SK-N-SH treated with all-trans-retinoic acid at 6 μM for 48 hours (cell line): ENCODE measurements around the gene AGBL3.

ENCODE experiments used
- ATAC-seq: fragments of 200-7000 bp; cut with Tn5 transposase; 3 replicates; pipeline ENCODE4 v1.9.1; 2020; ENCODE audit warnings: mild to moderate bottlenecking, moderate library complexity
- ARNTL ChIP-seq: fragments of 450-650 bp; formaldehyde crosslinking; IDR thresholded peaks from 2 replicates; pipeline ENCODE4 v1.5.0; 2020; ENCODE audit warnings: low read depth, mild to moderate bottlenecking, moderate library complexity, borderline replicate concordance
- BACH2 ChIP-seq: fragments of 250-450 bp; sonication (Bioruptor Pico); IDR thresholded peaks from 2 replicates; pipeline ENCODE4 v1.9.0; 2021; ENCODE audit warnings: mild to moderate bottlenecking, borderline replicate concordance
- CREB5 ChIP-seq: fragments of 250-450 bp; sonication (Bioruptor Pico); IDR thresholded peaks from 2 replicates; pipeline ENCODE4 v1.5.1; 2020; ENCODE audit warnings: low read depth, mild to moderate bottlenecking, moderate library complexity
- CSDC2 ChIP-seq: fragments of 250-450 bp; sonication (Bioruptor Pico); IDR thresholded peaks from 2 replicates; pipeline ENCODE4 v1.5.0; 2020; ENCODE audit warnings: mild to moderate bottlenecking, moderate library complexity
- CSRNP3 ChIP-seq: fragments of 250-450 bp; sonication (Bioruptor Pico); IDR thresholded peaks from 2 replicates; pipeline ENCODE4 v1.5.1; 2021; ENCODE audit warnings: mild to moderate bottlenecking, moderate library complexity
- ESRRG ChIP-seq: fragments of 250-450 bp; sonication (Bioruptor Pico); IDR thresholded peaks from 2 replicates; pipeline ENCODE4 v1.6.1; 2021; ENCODE audit warnings: mild to moderate bottlenecking
- GLIS3 ChIP-seq: fragments of 250-450 bp; sonication (Bioruptor Pico); IDR thresholded peaks from 2 replicates; pipeline ENCODE4 v1.5.0; 2020; ENCODE audit warnings: mild to moderate bottlenecking, moderate library complexity
- ISL1 ChIP-seq: fragments of 250-450 bp; sonication (Bioruptor Pico); IDR thresholded peaks from 2 replicates; pipeline ENCODE4 v2.1.2; 2022; ENCODE audit warnings: mild to moderate bottlenecking, moderate library complexity
- POU6F1 ChIP-seq: fragments of 250-450 bp; sonication (Bioruptor Pico); IDR thresholded peaks from 2 replicates; pipeline ENCODE4 v1.8.0; 2021; ENCODE audit warnings: low read depth, mild to moderate bottlenecking, moderate library complexity, borderline replicate concordance
- RARB ChIP-seq: fragments of 250-450 bp; sonication (Bioruptor Pico); IDR thresholded peaks from 2 replicates; pipeline ENCODE4 v1.8.0; 2021; ENCODE audit warnings: mild to moderate bottlenecking, moderate library complexity
- TCF4 ChIP-seq: fragments of 250-450 bp; sonication (Bioruptor Pico); IDR thresholded peaks from 2 replicates; pipeline ENCODE4 v1.8.0; 2021; ENCODE audit warnings: mild to moderate bottlenecking, moderate library complexity, borderline replicate concordance
- TOX ChIP-seq: fragments of 250-450 bp; sonication (Bioruptor Pico); IDR thresholded peaks from 2 replicates; pipeline ENCODE4 v1.8.0; 2021; ENCODE audit warnings: mild to moderate bottlenecking, moderate library complexity, borderline replicate concordance
- TSHZ2 ChIP-seq: fragments of 250-450 bp; sonication (Bioruptor Pico); IDR thresholded peaks from 2 replicates; pipeline ENCODE4 v1.5.0; 2020; ENCODE audit warnings: mild to moderate bottlenecking, moderate library complexity
- ZFP3 ChIP-seq: fragments of 250-450 bp; sonication (Bioruptor Pico); IDR thresholded peaks from 2 replicates; pipeline ENCODE4 v1.5.0; 2020; ENCODE audit warnings: mild to moderate bottlenecking, moderate library complexity
- ZFP30 ChIP-seq: fragments of 450-650 bp; formaldehyde crosslinking; IDR thresholded peaks from 2 replicates; pipeline ENCODE4 v1.5.0; 2022; ENCODE audit warnings: mild to moderate bottlenecking, moderate library complexity
- ZNF565 ChIP-seq: fragments of 450-650 bp; formaldehyde crosslinking; conservative IDR thresholded peaks from 2 replicates; pipeline ENCODE4 v1.5.0; 2020; ENCODE audit warnings: low read depth, mild to moderate bottlenecking, moderate library complexity
- ZNF8 ChIP-seq: fragments of 450-650 bp; formaldehyde crosslinking; IDR thresholded peaks from 2 replicates; pipeline ENCODE4 v1.5.0; 2020; ENCODE audit warnings: mild to moderate bottlenecking, moderate library complexity

AGBL3 gene

DNA sequence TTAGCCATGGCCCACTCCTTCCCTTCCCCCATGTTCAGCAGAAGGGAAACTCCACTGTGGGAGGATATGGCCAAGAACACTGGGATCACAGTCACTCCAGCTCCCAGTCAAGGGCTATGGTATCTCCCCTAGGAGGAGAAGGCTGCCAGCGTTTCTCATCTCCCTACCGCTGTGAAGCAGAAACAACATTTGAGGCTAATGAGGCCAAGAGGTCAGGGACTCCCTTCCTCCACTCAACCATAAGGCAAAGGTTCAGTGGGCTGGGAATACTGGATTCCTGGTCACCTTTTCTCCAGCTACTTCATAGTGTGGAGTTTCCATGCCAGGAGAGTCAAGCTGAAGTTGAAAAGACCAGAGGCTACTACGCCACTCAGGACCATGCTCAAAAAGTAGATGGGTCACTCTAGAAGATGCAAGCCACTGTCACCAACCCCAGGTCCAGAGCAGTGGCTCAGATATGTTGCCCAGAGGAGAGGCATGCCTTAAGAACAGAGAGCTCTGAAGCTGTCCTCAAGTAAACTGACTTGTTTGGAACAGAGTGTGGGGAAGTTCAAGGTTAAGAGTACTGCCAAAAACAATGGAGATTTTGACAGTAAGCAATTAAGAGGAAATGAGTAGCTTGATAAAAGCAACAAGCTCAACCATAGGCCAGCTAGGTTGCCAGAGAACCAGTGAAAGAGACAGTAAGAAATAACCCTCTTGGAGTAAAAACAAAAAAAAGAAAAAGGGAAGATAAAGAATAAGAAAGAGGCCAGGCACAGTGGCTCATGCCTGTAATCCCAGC, 157.8 kb downstream of the AGBL3 start:
- TF ChIP-seq CSDC2 (CRISPR knock-in tag), result no peak
- no peak for TF ChIP-seq CSRNP3 (CRISPR knock-in tag)
- no peak for TF ChIP-seq TSHZ2 (CRISPR knock-in tag)
- TF ChIP-seq CREB5 (CRISPR knock-in tag), result no peak
- TF ChIP-seq ISL1 (CRISPR knock-in tag), result no peak
- TF ChIP-seq ARNTL (CRISPR knock-in tag), result no peak
- no peak for TF ChIP-seq TCF4 (CRISPR knock-in tag)
- no peak for TF ChIP-seq ZFP30 (CRISPR knock-in tag)
- no peak for TF ChIP-seq TOX (CRISPR knock-in tag)
- no peak for TF ChIP-seq GLIS3 (CRISPR knock-in tag)
- no peak for TF ChIP-seq POU6F1
- ATAC-seq, result no peak

- TF ChIP-seq ZNF8 (CRISPR knock-in tag) (no peak), ZFP3 (no peak), ESRRG (CRISPR knock-in tag) (no peak), ZFP30 (CRISPR knock-in tag) (no peak), TCF4 (CRISPR knock-in tag) (no peak), CSRNP3 (CRISPR knock-in tag) (no peak), CSDC2 (CRISPR knock-in tag) (no peak), ZNF565 (CRISPR knock-in tag) (no peak), BACH2 (CRISPR knock-in tag) (no peak), RARB (CRISPR knock-in tag) (no peak), POU6F1 (no peak), ISL1 (CRISPR knock-in tag) (no peak)
- ATAC-seq, result peak; percentile 28
Observed at GRCh38 chr7:135147341-135147898, 161.1 kb downstream of the AGBL3 start.
